T-helper 1 cell treated with Interleukin-12 subunit alpha and Interleukin-12 subunit beta and Interleukin-4 antibody, amounts not matched to agents 30 ng/mL and 1 ng/mL, for 36 hours (primary cell): ENCODE results near the gene MKX. TPM values are rescaled to one million over a fixed set of nuclear protein-coding genes. Genes with fewer than 3 reads are reported as not detected.

ENCODE experiments used
- intact Hi-C: fragments of 100-400 bp; cut with micrococcal nuclease; formaldehyde crosslinking; loops from one replicate; pipeline ENCODE4 v1.15.1; 2024
- total RNA-seq: library from RNA; stranded (reverse); gene quantifications from 2 replicates; pipeline ENCODE4 v1.2.3, GENCODE V29; 2022

Gene MKX
- total RNA-seq, 1 donor from 2014 or later = not detected

GRCh38 chr10:27659786-27660185, 85.8 kb downstream of the MKX start:
- intact Hi-C loops = loop anchor here (10.0 kb wide), 1 partner anchor 725 kb away; no protein-coding TSS in a partner anchor

- intact Hi-C loops = loop anchor here (10.0 kb wide), 1 partner anchor 726 kb away; no protein-coding TSS in a partner anchor
Observed at GRCh38 chr10:27658788-27659187, 86.8 kb downstream of the MKX start.

GRCh38 chr10:27655296-27655695, 90.3 kb downstream of the MKX start:
- intact Hi-C loops = loop anchor here (10.0 kb wide), 1 partner anchor 730 kb away; no protein-coding TSS in a partner anchor

- intact Hi-C loops = loop anchor here (10.0 kb wide), 1 partner anchor 731 kb away; no protein-coding TSS in a partner anchor
Observed at GRCh38 chr10:27654284-27654683, 91.3 kb downstream of the MKX start.

GRCh38 chr10:27646604-27647175, 98.9 kb downstream of the MKX start:
- intact Hi-C loops = no loop called here

GRCh38 chr10:27646194-27646593, 99.4 kb downstream of the MKX start:
- intact Hi-C loops = no loop called here

GRCh38 chr10:27644307-27644939, 101.2 kb downstream of the MKX start:
- intact Hi-C loops = no loop called here

GRCh38 chr10:27643301-27643700, 102.3 kb downstream of the MKX start:
- intact Hi-C loops = no loop called here

GRCh38 chr10:27642023-27642589, 103.5 kb downstream of the MKX start:
- intact Hi-C loops = no loop called here

GRCh38 chr10:27638071-27638750, 107.4 kb downstream of the MKX start:
- intact Hi-C loops = no loop called here

- intact Hi-C loops = no loop called here
Observed at GRCh38 chr10:27637601-27638000, 108.0 kb downstream of the MKX start.

GRCh38 chr10:27636816-27637215, 108.8 kb downstream of the MKX start:
- intact Hi-C loops = no loop called here

- intact Hi-C loops = no loop called here
Observed at GRCh38 chr10:27635699-27636270, 109.8 kb downstream of the MKX start.

GRCh38 chr10:27635290-27635689, 110.3 kb downstream of the MKX start:
- intact Hi-C loops = no loop called here

- intact Hi-C loops = no loop called here
Observed at GRCh38 chr10:27628621-27629020, 117.0 kb downstream of the MKX start.

GRCh38 chr10:27626890-27627289, 118.7 kb downstream of the MKX start:
- intact Hi-C loops = no loop called here

GRCh38 chr10:27625452-27626211, 120.0 kb downstream of the MKX start:
- intact Hi-C loops = no loop called here

- intact Hi-C loops = no loop called here
Observed at GRCh38 chr10:27624941-27625340, 120.7 kb downstream of the MKX start.
